HepG2 (cell line): ENCODE data around the gene OTOG.

Experiments
- CBFB ChIP-seq: sonication (generic); formaldehyde crosslinking; IDR thresholded peaks from 2 replicates; pipeline ENCODE4 v1.4.0; 2020; ENCODE audit warnings: missing genetic modification reagents
- ELK4 ChIP-seq: sonication (generic); formaldehyde crosslinking; IDR thresholded peaks from 2 replicates; pipeline ENCODE4 v1.9.0; 2021; ENCODE audit warnings: missing genetic modification reagents, borderline replicate concordance
- HNF4G ChIP-seq, 2 experiments: sonication (generic) in 1 of 2; formaldehyde crosslinking in 1 of 2; IDR thresholded peaks; 2 replicates each; pipeline versions ENCODE4 v1.4.0 to v1.6.1; 2011 to 2020; ENCODE audit warnings: borderline replicate concordance in 2 of 2, low read depth in 2 of 2, mild to moderate bottlenecking in 2 of 2, low read length in 1 of 2, missing genetic modification reagents in 1 of 2, moderate library complexity in 1 of 2
- KAT8 ChIP-seq: IDR thresholded peaks from 2 replicates; pipeline ENCODE4 v1.6.1; 2016; ENCODE audit warnings: missing genetic modification reagents, missing compliant biosample characterization
- MAX ChIP-seq: IDR thresholded peaks from 2 replicates; pipeline ENCODE4 v1.6.1; 2012; ENCODE audit warnings: inconsistent platforms
- POLR2A ChIP-seq, 2 experiments: IDR thresholded peaks; 2 replicates each; pipeline ENCODE4 v1.6.1; 2011; ENCODE audit warnings: low read depth in 2 of 2, low read length in 2 of 2, mild to moderate bottlenecking in 1 of 2, moderate library complexity in 1 of 2; ENCODE audit not compliant: insufficient read depth in 1 of 2
- PTBP1 ChIP-seq: fragments of 200-400 bp; formaldehyde crosslinking; IDR thresholded peaks from 2 replicates; pipeline ENCODE4 v1.6.1; 2018; ENCODE audit warnings: low read length, low read depth; ENCODE audit not compliant: poor library complexity, severe bottlenecking
- RBFOX2 ChIP-seq: fragments of 200-400 bp; formaldehyde crosslinking; IDR thresholded peaks from 2 replicates; pipeline ENCODE4 v1.6.1; 2017; ENCODE audit warnings: low read depth, mild to moderate bottlenecking, low read length
- THAP11 ChIP-seq: IDR thresholded peaks from 2 replicates; pipeline ENCODE4 v1.6.1; 2016; ENCODE audit warnings: missing biosample characterization, missing genetic modification reagents
- ZBTB7A ChIP-seq: sonication (generic); formaldehyde crosslinking; IDR thresholded peaks from 2 replicates; pipeline ENCODE4 v1.8.0; 2022; ENCODE audit warnings: mild to moderate bottlenecking, missing genetic modification reagents
- ZNF512 ChIP-seq: sonication (generic); formaldehyde crosslinking; IDR thresholded peaks from 2 replicates; pipeline ENCODE4 v1.4.0; 2020; ENCODE audit warnings: mild to moderate bottlenecking, missing genetic modification reagents
- ZNF691 ChIP-seq: sonication (generic); formaldehyde crosslinking; IDR thresholded peaks from 2 replicates; pipeline ENCODE4 v1.4.0; 2020; ENCODE audit warnings: missing genetic modification reagents, low read depth, mild to moderate bottlenecking, borderline replicate concordance
- ZNF775 ChIP-seq: sonication (generic); formaldehyde crosslinking; IDR thresholded peaks from 2 replicates; pipeline ENCODE4 v1.4.0; 2020; ENCODE audit warnings: missing genetic modification reagents, mild to moderate bottlenecking, moderate library complexity, borderline replicate concordance

- TF ChIP-seq MAX: no peak
- no peak for TF ChIP-seq ZNF512 (CRISPR knock-in tag)
- TF ChIP-seq RBFOX2: no peak
- no peak for TF ChIP-seq HNF4G (IDR thresholded peaks at IDR 0.05; ENCODE audit: borderline replicate concordance, low read depth, low read length)
- TF ChIP-seq HNF4G (CRISPR knock-in tag; IDR thresholded peaks at IDR 0.05; ENCODE audit: borderline replicate concordance, low read depth): no peak
- TF ChIP-seq THAP11 (CRISPR knock-in tag): no peak
- no peak for TF ChIP-seq POLR2A (IDR thresholded peaks at IDR 0.05; ENCODE audit: insufficient read depth in 1 of 2, low read depth in 2 of 2, low read length in 2 of 2)
- TF ChIP-seq ZBTB7A: no peak
- no peak for TF ChIP-seq ZNF691
- TF ChIP-seq PTBP1: no peak
- TF ChIP-seq KAT8 (CRISPR knock-in tag): no peak
- TF ChIP-seq ELK4 (CRISPR knock-in tag): no peak
- TF ChIP-seq CBFB (CRISPR knock-in tag): no peak
- no peak for TF ChIP-seq ZNF775 (CRISPR knock-in tag)
Measured at GRCh38 chr11:17538054-17538453, 9.0 kb upstream of the OTOG start.
